Stimulated activated CD4-positive, alpha-beta T cell treated with anti-CD3 and anti-CD28 coated beads, Interleukin-15, amount 100 ng/mL, for 24 hours (primary cell): ENCODE data around the gene VSTM1.
"Not testable (repeated sequence)": the region's sequence is repeated elsewhere in the genome, so short reads cannot be mapped to it uniquely, and the experiment has no call there.

ENCODE experiments used
- DNase-seq: peaks from one replicate; pipeline ENCODE4 v3.0.0-alpha.2; 2020

VSTM1 gene

DNA sequence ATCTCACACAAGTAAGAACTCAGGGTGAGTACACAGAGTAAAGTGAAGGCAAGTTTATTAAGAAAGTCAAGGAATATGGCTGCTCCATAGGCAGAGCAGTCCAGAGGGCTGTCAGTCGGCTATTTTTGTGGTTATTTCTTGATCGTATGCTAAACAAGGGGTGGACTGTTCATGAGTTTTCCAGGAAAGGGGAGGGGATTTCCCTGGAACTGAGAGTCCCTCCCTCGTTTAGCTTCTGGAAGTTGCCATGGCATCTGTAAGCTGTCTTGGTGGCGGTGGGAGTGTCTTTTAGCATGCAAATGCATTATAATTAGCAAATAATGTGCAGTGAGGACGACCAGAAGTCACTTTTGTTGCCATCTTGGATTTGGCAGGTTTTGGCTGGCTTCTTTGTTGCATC is 5.8 kb upstream of the VSTM1 start:
- DNase-seq: no peak

DNA sequence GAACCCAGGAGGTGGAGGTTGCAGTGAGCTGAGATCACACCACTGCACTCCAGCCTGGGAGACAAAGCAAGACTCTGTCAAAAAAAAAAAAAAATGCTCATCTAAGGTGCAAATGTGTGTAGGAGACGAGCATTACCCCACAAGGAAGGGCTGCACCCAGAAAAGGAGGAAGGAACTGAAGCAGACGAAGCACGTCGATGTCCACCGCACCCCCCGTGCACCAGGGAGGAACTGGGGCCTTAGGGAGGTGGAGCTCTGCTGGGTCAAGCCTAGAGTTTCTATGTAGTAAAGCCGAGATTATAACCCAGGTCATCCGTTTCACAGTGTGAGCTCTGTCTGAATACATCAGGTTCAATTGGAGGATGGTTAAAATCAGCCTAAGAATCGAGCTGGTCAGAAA is 1.1 kb downstream of the VSTM1 start:
- DNase-seq: no peak

DNA sequence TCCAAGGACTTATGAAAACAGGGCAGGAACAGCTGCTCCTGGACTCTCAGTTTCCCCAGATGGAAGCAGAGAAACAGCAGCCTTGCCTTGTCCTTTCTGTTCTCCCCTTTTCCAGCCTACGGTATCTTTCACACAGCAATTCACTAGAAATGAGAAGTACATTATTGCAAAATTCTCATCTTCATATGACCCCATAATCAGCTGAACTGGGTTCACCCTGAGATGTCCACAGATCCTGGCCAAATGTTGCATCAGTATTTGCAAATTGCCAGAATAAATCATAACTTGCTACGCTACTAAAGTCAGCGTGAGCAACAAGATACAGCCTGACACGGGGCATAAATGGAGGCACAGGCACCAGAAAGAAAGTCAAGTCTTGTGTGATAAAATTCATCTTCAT is 16.1 kb downstream of the VSTM1 start:
- DNase-seq: no peak

DNA sequence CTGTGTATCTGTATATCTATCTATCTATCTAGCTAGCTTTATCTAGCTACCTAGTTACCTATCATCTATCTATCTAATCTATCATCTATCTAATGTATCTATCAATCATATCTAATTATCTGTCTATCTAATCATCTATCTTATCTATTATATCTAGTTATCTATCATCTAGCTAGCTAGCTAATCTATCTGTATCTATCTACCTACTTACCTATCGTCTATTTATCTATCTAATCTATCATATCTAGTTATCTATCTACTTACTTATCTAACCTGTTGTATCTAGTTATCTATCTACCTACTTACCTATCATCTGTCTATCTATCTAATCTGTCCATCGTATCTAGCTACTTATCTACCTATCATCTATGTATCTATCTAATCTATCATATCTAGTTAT is 17.9 kb downstream of the VSTM1 start:
- no peak for DNase-seq

DNA sequence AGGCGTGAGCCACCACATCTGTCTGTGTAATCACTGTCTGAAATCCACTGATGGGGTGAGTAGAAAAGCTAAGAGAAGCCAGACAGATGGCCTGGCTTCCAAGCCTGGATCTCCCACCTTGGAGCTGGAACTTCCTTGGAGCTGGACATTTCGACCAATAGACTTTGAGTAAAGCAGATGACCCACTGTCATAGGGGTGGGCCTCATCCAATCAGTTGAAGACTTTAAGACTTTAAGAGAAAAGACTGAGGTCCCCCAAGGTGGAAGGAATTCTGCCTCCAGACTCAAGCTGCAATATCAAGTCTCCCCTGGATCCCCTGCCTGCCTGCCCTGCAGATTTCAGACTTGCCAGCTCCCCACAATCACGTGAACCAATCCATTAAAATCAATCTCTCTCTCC is 20.7 kb downstream of the VSTM1 start:
- no peak for DNase-seq

DNA sequence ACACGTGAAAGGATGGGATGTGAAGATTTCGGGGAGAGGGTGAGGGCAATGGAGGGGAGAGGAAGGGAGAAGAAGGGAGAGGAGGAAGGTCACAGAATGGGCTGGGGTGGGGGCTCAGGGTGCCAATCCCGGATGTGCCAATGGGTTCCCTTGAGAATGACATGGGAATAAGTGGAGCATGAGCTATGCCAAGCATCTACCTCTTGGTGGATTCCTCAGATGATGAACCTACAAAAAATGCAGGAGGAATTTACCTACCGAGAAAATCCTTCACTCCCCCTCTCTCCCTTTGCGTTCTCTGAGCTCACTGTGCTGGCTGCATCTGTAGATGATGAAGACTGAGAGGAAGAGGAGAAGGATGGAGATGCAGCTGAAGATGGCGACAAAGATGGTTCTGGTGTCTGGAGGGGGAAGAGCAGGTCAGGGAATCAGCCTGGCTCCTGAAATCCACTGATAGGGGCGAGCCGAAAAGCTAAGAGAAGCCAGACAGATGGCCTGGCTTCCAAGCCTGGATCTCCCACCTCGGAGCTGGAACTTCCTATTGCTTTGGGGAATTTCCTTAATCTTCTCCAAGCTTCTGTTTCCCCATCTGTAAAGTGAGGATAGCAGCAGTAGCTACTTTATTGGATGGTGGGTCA is 21.6 kb downstream of the VSTM1 start:
- DNase-seq: no peak

DNA sequence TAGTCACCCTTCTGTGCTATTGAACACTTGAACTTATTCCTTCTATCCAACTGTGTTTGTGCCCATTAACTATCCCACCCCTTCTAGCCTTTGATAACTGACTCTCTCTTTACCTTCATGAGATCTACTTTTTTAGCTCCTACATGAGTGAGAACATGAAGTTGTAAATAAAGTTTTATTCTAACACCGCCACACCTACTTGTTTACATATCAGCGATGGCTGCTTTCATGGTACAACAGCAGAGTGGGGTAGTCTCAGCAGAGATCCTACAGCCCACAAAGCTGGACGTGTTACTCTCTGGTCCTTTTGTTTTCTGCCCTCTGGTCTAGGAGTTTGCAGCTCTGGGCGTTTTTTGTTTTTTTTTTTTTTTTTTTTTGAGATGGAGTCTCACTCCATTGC is 23.7 kb downstream of the VSTM1 start:
- no peak for DNase-seq

DNA sequence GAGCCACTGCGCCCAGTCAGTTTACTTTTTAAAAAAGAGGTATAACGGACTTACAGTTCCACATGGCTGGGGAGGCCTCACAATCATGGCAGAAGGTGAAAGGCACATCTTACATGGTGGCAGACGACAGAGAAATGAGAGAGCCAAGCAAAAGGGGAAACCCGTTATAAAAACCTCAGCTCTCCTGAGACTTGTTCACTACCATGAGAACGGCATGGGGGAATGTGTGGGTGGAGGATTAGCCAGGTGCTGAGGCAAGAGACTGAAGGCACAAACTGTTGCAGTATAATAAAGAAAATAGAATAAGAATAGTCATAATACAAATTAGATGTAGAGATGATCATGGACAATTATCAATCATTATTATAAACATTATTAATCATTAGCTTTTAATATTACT is 27.2 kb downstream of the VSTM1 start:
- DNase-seq: not testable (repeated sequence)

DNA sequence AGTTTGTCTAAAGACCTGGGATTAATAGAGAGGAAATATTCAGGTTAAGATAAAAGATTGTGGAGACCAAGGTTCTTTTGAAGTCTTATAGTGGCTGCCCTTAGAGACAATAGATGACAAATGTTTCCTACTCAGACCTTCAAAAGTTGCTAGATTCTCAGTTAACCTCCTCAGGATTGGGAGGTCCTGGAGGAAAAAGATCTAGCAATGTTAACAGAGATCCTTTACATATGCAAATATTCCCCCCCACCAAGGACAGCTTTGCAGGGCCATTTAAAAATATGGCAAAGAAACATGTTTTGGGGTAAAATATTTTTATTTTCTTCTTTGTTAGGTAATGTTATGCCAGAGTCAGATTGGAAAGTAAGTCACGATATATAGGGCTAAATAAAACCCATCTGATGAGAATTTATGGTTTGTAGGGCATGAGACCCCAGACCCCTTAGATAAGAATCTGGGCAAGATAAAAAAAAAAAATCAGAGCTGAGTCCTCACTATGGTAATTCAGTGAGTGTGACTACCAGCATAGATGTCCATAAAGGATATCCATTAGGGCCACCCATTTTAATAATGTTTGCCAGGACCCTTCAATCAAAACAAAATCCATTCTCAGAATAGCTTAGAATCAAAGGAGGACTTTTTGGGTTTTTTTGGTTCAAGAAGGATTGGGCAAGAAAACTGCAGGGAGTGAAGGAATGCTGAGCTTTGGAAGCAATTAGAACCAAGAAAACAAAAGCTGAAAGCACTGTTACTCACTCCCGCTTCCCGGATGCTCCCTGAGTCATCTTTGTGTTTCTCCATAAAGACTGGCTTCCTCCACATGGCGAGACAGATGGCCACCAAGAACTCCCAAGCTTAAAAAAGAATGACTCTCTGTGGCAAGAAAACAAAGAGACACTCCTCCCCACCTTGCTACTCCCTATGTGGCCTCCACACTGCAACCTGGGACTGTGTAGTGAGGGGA is 28.2 kb downstream of the VSTM1 start:
- DNase-seq: no peak

DNA sequence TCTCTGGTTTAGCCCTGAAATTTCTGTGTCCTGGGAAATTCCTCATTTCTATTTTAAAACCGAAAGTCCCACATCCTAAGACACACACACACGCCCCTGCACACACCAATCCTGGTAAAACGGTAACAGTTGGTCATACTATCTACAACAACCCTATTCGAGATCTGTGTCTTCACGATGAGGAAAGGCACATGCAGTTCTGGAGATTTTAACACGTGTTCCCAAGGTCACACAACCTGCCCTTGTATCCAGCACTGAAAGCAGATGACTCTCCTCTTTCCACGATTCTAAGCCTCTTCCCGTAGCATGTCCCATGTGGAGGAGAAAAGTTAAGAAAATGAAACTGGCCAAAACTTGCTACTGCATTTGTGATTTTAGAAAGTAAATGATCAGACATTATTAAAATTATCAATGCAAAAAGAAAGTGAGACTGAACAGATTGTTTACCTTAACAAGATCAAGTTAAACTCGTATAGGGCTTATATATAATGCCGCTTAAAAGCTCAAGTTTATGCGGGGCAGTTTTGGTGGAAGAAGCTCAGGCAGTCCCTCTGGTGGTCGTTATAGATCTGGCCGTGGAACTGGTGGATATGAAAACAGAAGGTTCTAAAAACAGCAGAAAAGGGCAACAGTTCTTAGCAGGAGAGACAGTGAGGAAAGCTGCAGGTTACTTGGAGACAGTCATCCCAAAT is 32.7 kb downstream of the VSTM1 start:
- no peak for DNase-seq

DNA sequence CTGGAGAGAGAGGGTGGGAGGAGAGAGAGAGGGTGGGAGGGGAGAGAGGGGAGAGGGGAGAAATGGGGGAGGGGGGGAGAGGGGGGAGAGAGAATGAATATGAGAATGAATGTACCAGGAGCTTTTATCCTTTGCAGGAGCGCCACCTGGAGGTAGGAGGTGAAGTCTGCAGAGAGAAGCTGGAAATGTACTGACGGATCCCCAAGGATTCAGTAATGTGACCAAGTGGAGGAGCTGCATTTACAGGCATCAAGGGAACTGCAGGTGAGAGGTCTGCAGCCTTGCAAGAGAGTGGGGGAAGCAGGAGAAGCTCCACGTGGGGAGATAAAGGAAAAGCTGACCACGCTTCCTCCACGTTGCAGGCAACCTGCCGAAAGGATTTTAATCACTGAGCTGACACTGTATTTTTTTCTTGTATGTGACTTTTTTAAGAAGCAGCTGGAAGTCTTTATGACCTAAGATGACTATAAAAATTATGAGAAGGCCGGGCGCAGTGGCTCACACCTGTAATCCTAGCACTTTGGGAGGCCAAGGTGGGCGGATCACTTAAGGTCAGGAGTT is 33.7 kb downstream of the VSTM1 start:
- DNase-seq: peak; percentile 65

DNA sequence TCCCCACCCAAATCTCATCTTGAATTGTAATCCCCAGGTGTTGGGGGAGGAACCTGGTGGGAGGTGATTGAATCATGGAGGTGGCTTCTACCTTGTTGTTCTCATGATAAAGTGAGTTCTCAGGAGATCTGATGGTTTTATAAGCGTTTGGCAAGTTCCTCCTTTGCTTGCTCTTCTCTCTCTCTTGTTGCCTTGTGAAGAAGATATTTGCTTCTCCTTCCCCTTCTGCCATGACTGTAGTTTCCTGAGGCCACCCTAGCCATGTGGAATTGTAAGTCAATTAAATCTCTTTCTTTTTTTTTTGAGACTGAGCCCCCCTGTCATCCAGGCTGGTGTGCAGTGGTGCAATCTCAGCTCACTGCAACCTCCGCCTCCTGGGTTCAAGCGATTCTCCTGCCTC is 34.4 kb downstream of the VSTM1 start:
- DNase-seq: no peak

DNA sequence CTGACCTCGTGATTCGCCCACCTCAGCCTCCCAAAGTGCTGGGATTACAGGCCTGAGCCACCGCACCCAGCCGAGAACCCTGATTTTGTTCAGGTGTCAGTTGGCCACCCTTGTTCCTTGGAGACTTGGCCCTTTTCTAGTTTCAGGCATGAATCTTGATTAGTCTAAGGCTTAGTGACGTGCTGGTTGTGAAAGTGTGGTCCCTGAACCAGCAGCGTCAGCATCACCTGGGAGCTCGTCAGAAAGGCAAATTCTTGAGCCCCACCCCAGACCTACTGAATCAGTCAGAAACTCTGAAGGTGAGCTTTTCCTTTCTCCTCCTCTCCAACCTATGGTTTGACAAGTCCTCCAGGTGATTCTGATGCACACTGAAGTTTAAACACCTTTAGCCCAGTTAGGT is 37.0 kb downstream of the VSTM1 start:
- DNase-seq: no peak

DNA sequence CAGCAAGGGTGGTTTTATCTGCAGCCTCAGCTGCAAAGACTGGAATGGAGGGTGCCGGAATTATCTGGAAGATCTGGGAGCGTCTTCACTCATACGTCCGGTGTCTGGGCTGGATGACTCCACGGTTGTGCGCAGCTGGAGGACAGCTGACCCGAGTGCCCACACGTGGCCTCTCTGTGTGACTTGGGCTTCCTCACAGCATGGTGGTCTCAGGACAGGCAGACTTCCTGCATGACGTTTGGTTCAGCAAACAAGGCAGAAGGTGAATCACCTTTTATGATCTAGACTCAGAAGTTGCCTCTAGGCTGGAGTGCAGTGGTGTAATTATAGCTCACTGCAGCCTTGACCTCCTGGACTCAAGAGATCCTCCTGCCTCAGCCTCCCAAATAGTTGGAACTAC is 39.0 kb downstream of the VSTM1 start:
- DNase-seq: no peak

DNA sequence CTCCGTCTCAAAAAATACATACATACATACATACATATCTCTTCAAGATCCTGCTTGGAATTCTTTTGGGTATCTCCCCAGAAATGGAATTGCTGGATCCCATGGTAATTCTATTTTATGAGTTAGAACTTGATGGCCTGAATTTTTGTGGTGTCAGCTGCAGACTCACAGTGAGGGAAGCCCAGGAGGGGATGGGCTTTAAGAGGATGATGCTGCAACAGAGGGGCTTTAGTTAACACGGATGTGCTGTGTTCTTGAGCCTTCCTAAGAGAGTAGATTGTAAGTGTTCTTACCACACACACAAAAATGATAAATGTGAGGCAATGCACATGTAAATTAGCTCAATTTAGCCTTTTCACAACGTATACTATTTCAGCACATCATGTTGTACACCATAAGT is 40.5 kb downstream of the VSTM1 start:
- DNase-seq: no peak

DNA sequence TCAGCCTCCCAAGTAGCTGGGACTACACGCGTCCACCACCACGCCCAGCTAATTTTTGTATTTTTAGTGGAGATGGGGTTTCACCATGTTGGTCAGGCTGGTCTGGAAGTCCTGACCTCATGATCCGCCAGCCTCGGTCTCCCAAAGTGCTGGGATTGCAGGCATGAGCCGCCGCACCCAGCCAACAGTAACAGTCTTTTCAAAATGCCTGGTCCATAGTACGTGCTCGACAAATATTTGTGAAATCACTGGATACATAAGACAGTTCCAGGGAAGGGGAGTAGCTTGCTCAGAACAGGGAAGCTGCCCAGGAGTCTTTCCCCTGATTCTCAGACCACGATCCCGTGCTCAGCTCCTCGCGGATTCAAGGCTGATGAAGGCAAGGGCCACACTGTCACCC is 41.8 kb downstream of the VSTM1 start:
- DNase-seq: no peak

DNA sequence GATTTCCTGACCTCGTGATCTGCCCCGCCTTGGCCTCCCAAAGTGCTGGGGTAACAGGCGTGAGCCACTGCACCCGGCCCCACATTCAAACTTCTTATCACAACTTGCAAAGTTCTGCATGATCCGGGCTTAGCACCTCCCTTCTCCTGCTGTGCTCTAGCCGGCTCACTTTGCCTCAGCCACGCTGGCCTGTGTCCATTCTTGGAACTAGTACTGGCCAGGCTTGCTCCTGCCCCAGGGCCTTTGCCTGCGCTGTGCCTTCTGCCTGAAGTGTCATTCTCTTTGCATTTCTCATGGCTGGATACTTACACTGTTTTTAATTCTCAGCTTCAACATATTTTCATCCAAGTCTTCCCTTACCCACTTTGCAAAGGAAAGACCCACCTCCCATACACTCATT is 42.3 kb downstream of the VSTM1 start:
- DNase-seq: no peak

DNA sequence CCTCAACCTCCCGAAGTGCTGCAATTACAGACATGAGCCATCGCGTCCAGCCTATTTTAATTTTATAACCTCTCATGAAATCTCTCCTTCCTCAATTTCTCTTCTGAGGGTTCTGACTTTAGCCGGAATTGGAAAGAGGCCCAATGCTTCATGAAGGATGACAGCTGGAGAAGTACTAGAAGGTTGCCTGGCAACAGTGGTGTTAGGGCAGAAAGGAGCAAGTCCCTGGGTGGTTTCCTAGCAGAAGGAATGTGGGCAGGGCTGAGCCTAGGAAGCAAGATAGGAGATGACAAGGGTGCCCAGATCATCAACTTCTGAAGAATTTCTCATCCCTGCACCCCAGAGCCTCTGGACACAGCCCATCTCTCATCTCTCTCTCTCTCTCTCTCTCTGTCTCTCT is 46.4 kb downstream of the VSTM1 start:
- no peak for DNase-seq

DNA sequence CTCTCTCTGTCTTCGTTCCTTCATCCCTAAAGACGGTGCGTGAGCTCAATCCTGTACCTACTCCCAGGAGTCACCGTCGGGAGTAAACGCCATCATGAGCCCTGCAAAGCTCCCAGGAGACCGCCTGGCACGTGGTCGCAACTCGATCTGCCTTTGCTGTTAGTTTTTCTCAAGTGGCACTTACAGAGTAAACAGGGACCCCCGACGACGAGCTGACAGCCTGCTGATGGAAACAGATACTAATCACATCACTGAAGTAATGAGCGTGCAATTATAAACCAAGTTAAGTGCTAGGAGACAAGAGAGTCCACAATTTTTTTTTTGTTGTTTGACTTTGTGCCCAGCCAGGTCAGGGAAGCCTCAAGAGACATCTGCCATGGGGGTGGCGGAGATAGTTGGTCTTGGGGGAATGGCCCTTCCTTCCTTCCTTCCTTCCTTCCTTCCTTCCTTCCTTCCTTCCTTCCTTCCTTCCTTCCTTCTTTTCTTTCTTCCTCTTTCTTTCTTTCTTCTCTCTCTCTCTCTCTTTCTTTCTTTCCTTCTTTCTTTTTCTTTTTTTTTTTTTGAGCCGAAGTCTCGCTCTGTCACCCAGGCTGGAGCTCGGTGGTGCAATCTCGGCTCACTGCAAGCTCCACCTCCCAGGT is 48.7 kb downstream of the VSTM1 start:
- DNase-seq: no peak

DNA sequence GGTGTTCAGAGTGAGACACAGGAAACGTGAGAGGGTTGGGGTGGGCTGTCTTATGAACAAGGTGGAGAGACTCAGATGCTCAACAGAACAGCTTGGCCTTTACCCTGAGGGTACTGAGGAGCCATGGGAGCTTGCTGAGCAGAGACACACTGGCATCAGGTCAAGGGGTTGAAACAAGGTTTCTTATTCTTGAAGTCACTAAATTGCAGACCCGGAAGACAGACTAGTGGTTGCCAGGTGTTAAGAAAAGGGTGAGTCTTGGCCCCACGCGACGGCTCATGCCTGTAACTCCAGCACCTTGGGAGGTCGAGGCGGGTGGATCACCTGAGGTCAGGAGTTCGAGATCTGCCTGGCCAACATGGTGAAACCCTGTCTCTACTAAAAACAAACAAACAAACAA is 49.8 kb downstream of the VSTM1 start:
- DNase-seq: no peak

DNA sequence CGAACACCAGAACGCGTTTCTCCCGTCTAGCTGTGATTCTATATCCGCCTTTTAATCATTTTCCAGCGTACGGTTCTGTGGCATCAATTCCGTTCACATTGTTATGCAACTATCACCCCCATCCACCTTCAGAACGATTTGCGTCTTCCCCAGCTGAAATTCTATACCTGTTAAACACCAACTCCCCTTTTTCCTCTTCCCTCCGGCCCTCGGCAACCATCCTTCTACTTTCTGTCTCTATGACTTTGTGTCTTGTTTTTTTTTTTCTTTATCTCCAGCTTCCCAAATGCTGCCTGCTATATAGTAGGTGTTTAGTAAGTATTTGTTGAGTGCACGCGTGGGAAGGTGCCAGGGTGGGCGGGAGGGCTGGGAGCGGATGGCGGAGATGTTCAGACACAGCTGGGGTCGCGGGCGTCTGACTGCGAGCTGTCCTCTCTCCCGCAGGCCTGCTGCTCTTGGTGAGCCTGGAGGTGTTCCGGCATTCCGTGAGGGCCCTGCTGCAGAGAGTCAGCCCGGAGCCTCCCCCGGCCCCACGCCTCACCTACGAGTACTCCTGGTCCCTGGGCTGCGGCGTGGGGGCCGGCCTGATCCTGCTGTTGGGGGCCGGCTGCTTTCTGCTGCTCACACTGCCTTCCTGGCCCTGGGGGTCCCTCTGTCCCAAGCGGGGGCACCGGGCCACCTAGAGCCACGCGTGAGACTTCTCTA is 52.0 kb downstream of the VSTM1 start:
- DNase-seq: no peak

DNA sequence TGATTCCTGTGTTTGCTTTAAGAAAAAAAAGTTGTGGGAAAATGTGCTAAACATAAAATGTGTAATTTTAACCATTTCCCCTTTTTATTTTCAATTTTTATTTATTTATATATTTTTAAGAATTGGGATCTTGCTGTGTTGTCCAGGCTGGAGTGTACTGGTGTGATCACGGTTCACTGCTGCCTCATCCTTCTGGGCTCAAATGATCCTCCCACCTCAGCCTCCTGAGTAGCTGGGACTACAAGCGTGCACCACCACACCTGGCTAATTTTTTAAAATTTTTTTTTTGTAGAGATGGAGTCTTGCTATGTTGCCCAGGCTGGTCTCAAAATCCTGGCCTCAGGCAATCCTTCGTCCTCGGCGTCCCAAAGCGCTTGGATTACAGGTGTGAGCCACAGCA is 53.2 kb downstream of the VSTM1 start:
- DNase-seq: no peak
